Measurements from ENCODE around the gene LIN28A. TPM values are rescaled to one million over a fixed set of nuclear protein-coding genes. Genes with fewer than 3 reads are reported as not detected.
"Not testable (repeated sequence)": the region's sequence is repeated elsewhere in the genome, so short reads cannot be mapped to it uniquely, and the experiment has no call there.

The LIN28A gene
- total RNA-seq, 1 experiment from 2014 or later = 863 TPM

- no peaks in the 10 kb centered on the region for H3K36me3 ChIP-seq (replicated peaks; ENCODE audit: control insufficient read depth, insufficient read depth, low read length)
- no peak for DNase-seq
- no peak overlapping the region for H3K4me3 ChIP-seq (ENCODE audit: insufficient read depth, low read depth, low read length)
- no peaks in the 10 kb centered on the region for H3K27me3 ChIP-seq (ENCODE audit: control insufficient read depth, insufficient read depth, low read length)
These were observed 35.5 kb upstream of the LIN28A start for GRCh38 chr1:26375081-26375480.

- Histone ChIP-seq H3K36me3 (replicated peaks; ENCODE audit: control insufficient read depth, insufficient read depth, low read length) (no peaks in the 10 kb centered on the region), H3K4me3 (ENCODE audit: insufficient read depth, low read depth, low read length) (no peak overlapping the region), H3K27me3 (ENCODE audit: control insufficient read depth, insufficient read depth, low read length) (no peaks in the 10 kb centered on the region)
- DNase-seq = no peak
These were observed 34.6 kb upstream of the LIN28A start for GRCh38 chr1:26376050-26376449.

GRCh38 chr1:26378088-26378878 lies 32.3 kb upstream of the LIN28A start:
- no peak for DNase-seq
- Histone ChIP-seq H3K4me3 (ENCODE audit: insufficient read depth, low read depth, low read length) (no peak overlapping the region), H3K27me3 (ENCODE audit: control insufficient read depth, insufficient read depth, low read length) (no peaks in the 10 kb centered on the region), H3K36me3 (replicated peaks; ENCODE audit: control insufficient read depth, insufficient read depth, low read length) (no peaks in the 10 kb centered on the region)

GRCh38 chr1:26378879-26379251 lies 31.8 kb upstream of the LIN28A start:
- no peaks in the 10 kb centered on the region for H3K27me3 ChIP-seq (ENCODE audit: control insufficient read depth, insufficient read depth, low read length)
- no peak overlapping the region for H3K4me3 ChIP-seq (ENCODE audit: insufficient read depth, low read depth, low read length)
- no peaks in the 10 kb centered on the region for H3K36me3 ChIP-seq (replicated peaks; ENCODE audit: control insufficient read depth, insufficient read depth, low read length)
- DNase-seq = no peak

GRCh38 chr1:26384076-26384475 lies 26.5 kb upstream of the LIN28A start:
- DNase-seq = no peak
- Histone ChIP-seq H3K27me3 (ENCODE audit: control insufficient read depth, insufficient read depth, low read length) (no peaks in the 10 kb centered on the region), H3K4me3 (ENCODE audit: insufficient read depth, low read depth, low read length) (no peak overlapping the region), H3K36me3 (replicated peaks; ENCODE audit: control insufficient read depth, insufficient read depth, low read length) (no peaks in the 10 kb centered on the region)

GRCh38 chr1:26385063-26385462 lies 25.6 kb upstream of the LIN28A start:
- H3K4me3 ChIP-seq (ENCODE audit: insufficient read depth, low read depth, low read length); DNase-seq; H3K36me3 ChIP-seq (replicated peaks; ENCODE audit: control insufficient read depth, insufficient read depth, low read length); H3K27me3 ChIP-seq (ENCODE audit: control insufficient read depth, insufficient read depth, low read length): not testable (repeated sequence)

GRCh38 chr1:26387447-26387846 lies 23.2 kb upstream of the LIN28A start:
- no peak for DNase-seq
- no peaks in the 10 kb centered on the region for H3K36me3 ChIP-seq (replicated peaks; ENCODE audit: control insufficient read depth, insufficient read depth, low read length)
- no peaks in the 10 kb centered on the region for H3K27me3 ChIP-seq (ENCODE audit: control insufficient read depth, insufficient read depth, low read length)
- no peak overlapping the region for H3K4me3 ChIP-seq (ENCODE audit: insufficient read depth, low read depth, low read length)

GRCh38 chr1:26388791-26389445 lies 21.7 kb upstream of the LIN28A start:
- Histone ChIP-seq H3K27me3 (ENCODE audit: control insufficient read depth, insufficient read depth, low read length) (no peaks in the 10 kb centered on the region), H3K36me3 (replicated peaks; ENCODE audit: control insufficient read depth, insufficient read depth, low read length) (no peaks in the 10 kb centered on the region), H3K4me3 (ENCODE audit: insufficient read depth, low read depth, low read length) (no peak overlapping the region)
- DNase-seq = no peak

GRCh38 chr1:26389604-26390247 lies 20.9 kb upstream of the LIN28A start:
- Histone ChIP-seq H3K27me3 (ENCODE audit: control insufficient read depth, insufficient read depth, low read length) (no peaks in the 10 kb centered on the region), H3K4me3 (ENCODE audit: insufficient read depth, low read depth, low read length) (no peak overlapping the region), H3K36me3 (replicated peaks; ENCODE audit: control insufficient read depth, insufficient read depth, low read length) (no peaks in the 10 kb centered on the region)
- DNase-seq = no peak

- H3K36me3 ChIP-seq (replicated peaks; ENCODE audit: control insufficient read depth, insufficient read depth, low read length) = no peaks in the 10 kb centered on the region
- no peaks in the 10 kb centered on the region for H3K27me3 ChIP-seq (ENCODE audit: control insufficient read depth, insufficient read depth, low read length)
- DNase-seq = peak; percentile 74
- no peak overlapping the region for H3K4me3 ChIP-seq (ENCODE audit: insufficient read depth, low read depth, low read length)
These were observed 19.2 kb upstream of the LIN28A start for GRCh38 chr1:26391450-26391849.

- DNase-seq = no peak
- Histone ChIP-seq H3K36me3 (replicated peaks; ENCODE audit: control insufficient read depth, insufficient read depth, low read length) (no peaks in the 10 kb centered on the region), H3K27me3 (ENCODE audit: control insufficient read depth, insufficient read depth, low read length) (no peaks in the 10 kb centered on the region), H3K4me3 (ENCODE audit: insufficient read depth, low read depth, low read length) (no peak overlapping the region)
These were observed 14.9 kb upstream of the LIN28A start for GRCh38 chr1:26395754-26396153.

- no peaks in the 10 kb centered on the region for H3K27me3 ChIP-seq (ENCODE audit: control insufficient read depth, insufficient read depth, low read length)
- no peak for DNase-seq
- H3K4me3 ChIP-seq (ENCODE audit: insufficient read depth, low read depth, low read length) = no peak overlapping the region
- no peaks in the 10 kb centered on the region for H3K36me3 ChIP-seq (replicated peaks; ENCODE audit: control insufficient read depth, insufficient read depth, low read length)
These were observed 11.6 kb upstream of the LIN28A start for GRCh38 chr1:26399034-26399433.

- Histone ChIP-seq H3K4me3 (ENCODE audit: insufficient read depth, low read depth, low read length) (no peak overlapping the region), H3K36me3 (replicated peaks; ENCODE audit: control insufficient read depth, insufficient read depth, low read length) (no peaks in the 10 kb centered on the region), H3K27me3 (ENCODE audit: control insufficient read depth, insufficient read depth, low read length) (no peaks in the 10 kb centered on the region)
- no peak for DNase-seq
These were observed 8.7 kb upstream of the LIN28A start for GRCh38 chr1:26401891-26402290.

GRCh38 chr1:26403656-26404055 lies 7.0 kb upstream of the LIN28A start:
- Histone ChIP-seq H3K36me3 (replicated peaks; ENCODE audit: control insufficient read depth, insufficient read depth, low read length) (no peaks in the 10 kb centered on the region), H3K27me3 (ENCODE audit: control insufficient read depth, insufficient read depth, low read length) (no peaks in the 10 kb centered on the region), H3K4me3 (ENCODE audit: insufficient read depth, low read depth, low read length) (no peak overlapping the region)
- no peak for DNase-seq

GRCh38 chr1:26404641-26405040 lies 6.0 kb upstream of the LIN28A start:
- H3K4me3 ChIP-seq (ENCODE audit: insufficient read depth, low read depth, low read length) = no peak overlapping the region
- no peaks in the 10 kb centered on the region for H3K27me3 ChIP-seq (ENCODE audit: control insufficient read depth, insufficient read depth, low read length)
- DNase-seq = no peak
- no peaks in the 10 kb centered on the region for H3K36me3 ChIP-seq (replicated peaks; ENCODE audit: control insufficient read depth, insufficient read depth, low read length)

Data from H7 (cell line).